Activated naive CD8-positive, alpha-beta T cell treated with anti-CD3 and anti-CD28 coated beads, Interleukin-2, amount 10 ng/mL, durations not matched to agents 7 days and 5 days (primary cell): ENCODE measurements around the gene VAV3. TPM values are rescaled to one million over a fixed set of nuclear protein-coding genes. Genes with fewer than 3 reads are reported as not detected.
A peak's percentile ranks its signal among the peaks of the same experiment; 100 is the strongest.

Experiments used
- ATAC-seq: fragments of 150-1000 bp; cut with Tn5 transposase; one replicate; pipeline ENCODE4 v1.10.0; 2021; ENCODE audit warnings: low read depth, moderate library complexity
- POLR2A ChIA-PET: fragments of 350-600 bp; sonication (Branson Sonifier 250); formaldehyde crosslinking; loops from one replicate; lab custom pipeline; 2021; ENCODE audit warnings: antibody characterized with exemption; lab: Charles Lee
- DNase-seq: peaks from one replicate; pipeline ENCODE4 v3.0.0; 2021
- H3K27ac Mint-ChIP-seq: one replicate; pipeline ENCODE4 v1.8.0; 2022; ENCODE audit warnings: mild to moderate bottlenecking, mixed read lengths
- H3K27me3 Mint-ChIP-seq: one replicate; pipeline ENCODE4 v1.8.0; 2022; ENCODE audit warnings: mild to moderate bottlenecking, moderate library complexity, mixed read lengths
- H3K36me3 Mint-ChIP-seq: one replicate; pipeline ENCODE4 v1.8.0; 2021; ENCODE audit warnings: mild to moderate bottlenecking, mixed read lengths
- H3K4me1 Mint-ChIP-seq: one replicate; pipeline ENCODE4 v1.8.0; 2021; ENCODE audit warnings: mixed read lengths
- H3K4me3 Mint-ChIP-seq: one replicate; pipeline ENCODE4 v1.8.0; 2022; ENCODE audit warnings: mild to moderate bottlenecking, moderate library complexity, mixed read lengths
- H3K9me3 Mint-ChIP-seq: one replicate; pipeline ENCODE4 v1.8.0; 2021; ENCODE audit warnings: mixed read lengths
- total RNA-seq, 2 experiments: library from RNA; stranded (reverse); gene quantifications; one replicate each; pipeline ENCODE4 v1.2.3, GENCODE V29; 2021

Gene VAV3
- total RNA-seq, 2 experiments from 2014 or later = 6.9 to 7.8 TPM

DNA sequence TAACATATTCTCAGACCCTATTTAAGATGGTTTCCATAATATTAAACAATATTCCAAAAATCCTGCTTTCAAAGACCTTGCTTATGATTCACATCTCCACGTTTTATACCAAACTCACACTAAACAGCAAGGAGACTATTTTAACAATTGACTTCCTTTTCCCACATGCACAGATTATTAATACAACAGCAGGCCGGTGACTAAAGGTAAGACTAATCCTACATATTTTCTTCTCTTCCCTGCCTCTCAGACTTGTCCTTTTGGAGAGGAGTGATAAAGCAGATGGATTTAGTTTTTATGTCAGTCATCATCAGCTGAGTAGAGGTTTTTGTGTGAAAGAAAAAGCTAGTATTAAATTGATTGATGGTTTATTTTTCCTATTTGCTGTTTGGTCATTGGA lies 423.6 kb downstream of the VAV3 start:
- Mint-ChIP-seq H3K4me3 (no peak overlapping the region), H3K4me1 (no peaks in the 10 kb centered on the region)
- POLR2A ChIA-PET = no interaction called here

DNA sequence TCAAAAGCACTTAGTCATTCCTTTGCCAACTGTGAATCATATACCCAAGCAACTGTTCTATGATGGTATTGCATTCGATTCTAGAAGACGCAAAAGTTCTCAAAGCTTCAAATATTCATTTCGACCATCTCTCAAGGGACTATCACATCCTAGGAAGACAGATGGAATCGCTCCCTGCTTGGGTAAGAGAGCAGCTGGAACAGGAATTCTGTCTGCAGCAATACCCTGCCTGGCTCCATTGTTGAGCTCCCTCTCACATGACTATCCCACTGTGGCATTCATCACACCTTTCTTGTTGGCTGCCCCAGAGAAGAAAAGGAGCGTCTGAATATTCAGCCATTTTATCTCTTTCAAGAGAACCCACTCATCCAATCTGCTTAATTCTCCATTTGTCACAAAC lies 426.5 kb downstream of the VAV3 start:
- no peak overlapping the region for H3K27ac Mint-ChIP-seq
- peaks cover 4% of the 10 kb centered on the region for H3K27me3 Mint-ChIP-seq
- no peak for ATAC-seq
- DNase-seq = no peak
- H3K4me3 Mint-ChIP-seq = no peak overlapping the region
- no peaks in the 10 kb centered on the region for H3K36me3 Mint-ChIP-seq
- H3K4me1 Mint-ChIP-seq = no peaks in the 10 kb centered on the region
- POLR2A ChIA-PET = no interaction called here
- no peaks in the 10 kb centered on the region for H3K9me3 Mint-ChIP-seq

More for the DNA sequence above, 423.6 kb downstream of the VAV3 start:
- ATAC-seq (no peak), DNase-seq (no peak)
- Mint-ChIP-seq H3K36me3 (no peaks in the 10 kb centered on the region), H3K27me3 (peaks cover 4% of the 10 kb centered on the region), H3K27ac (no peak overlapping the region), H3K9me3 (no peaks in the 10 kb centered on the region)

- H3K4me1 Mint-ChIP-seq = no peaks in the 10 kb centered on the region
- no peaks in the 10 kb centered on the region for H3K27me3 Mint-ChIP-seq
- no peaks in the 10 kb centered on the region for H3K36me3 Mint-ChIP-seq
- POLR2A ChIA-PET = no interaction called here
- no peak for ATAC-seq
- DNase-seq = no peak
- H3K27ac Mint-ChIP-seq = no peak overlapping the region
- no peak overlapping the region for H3K4me3 Mint-ChIP-seq
- H3K9me3 Mint-ChIP-seq = no peaks in the 10 kb centered on the region
Observed at GRCh38 chr1:107536266-107536665, 428.7 kb downstream of the VAV3 start.

DNA sequence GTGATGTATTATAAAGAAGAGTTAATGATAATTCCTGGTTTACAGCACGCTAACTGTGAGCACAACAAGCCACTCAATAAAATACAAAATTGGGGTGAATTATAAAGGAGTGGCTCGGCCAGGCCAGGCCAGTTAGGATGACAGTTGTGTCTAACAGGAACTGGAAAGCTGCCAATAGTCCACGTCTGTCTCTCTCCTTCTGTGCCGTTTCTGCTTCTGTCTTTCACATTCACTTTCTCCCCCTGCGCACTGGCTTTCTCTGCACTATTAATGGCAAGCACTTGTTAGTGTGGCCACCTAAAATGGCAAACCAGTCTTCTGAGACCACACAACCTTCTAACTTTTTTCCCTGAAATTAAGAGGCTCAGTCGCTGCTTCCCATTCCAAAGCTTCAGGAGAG lies 429.9 kb downstream of the VAV3 start:
- Mint-ChIP-seq H3K9me3 (no peaks in the 10 kb centered on the region), H3K4me3 (no peak overlapping the region), H3K27me3 (no peaks in the 10 kb centered on the region), H3K4me1 (no peaks in the 10 kb centered on the region), H3K36me3 (no peaks in the 10 kb centered on the region), H3K27ac (no peak overlapping the region)
- DNase-seq = no peak
- POLR2A ChIA-PET = no interaction called here
- no peak for ATAC-seq

- Mint-ChIP-seq H3K4me1 (no peaks in the 10 kb centered on the region), H3K27me3 (no peaks in the 10 kb centered on the region), H3K9me3 (no peaks in the 10 kb centered on the region), H3K4me3 (no peak overlapping the region), H3K36me3 (no peaks in the 10 kb centered on the region), H3K27ac (no peak overlapping the region)
- POLR2A ChIA-PET = no interaction called here
- DNase-seq = no peak
- ATAC-seq = no peak
Observed at GRCh38 chr1:107534632-107535031, 430.3 kb downstream of the VAV3 start.

GRCh38 chr1:107533436-107533835 lies 431.5 kb downstream of the VAV3 start:
- H3K27ac Mint-ChIP-seq = no peak overlapping the region
- H3K9me3 Mint-ChIP-seq = no peaks in the 10 kb centered on the region
- H3K4me3 Mint-ChIP-seq = no peak overlapping the region
- H3K27me3 Mint-ChIP-seq = no peaks in the 10 kb centered on the region
- POLR2A ChIA-PET = no interaction called here
- ATAC-seq (no peak), DNase-seq (no peak)
- H3K36me3 Mint-ChIP-seq = no peaks in the 10 kb centered on the region
- H3K4me1 Mint-ChIP-seq = no peaks in the 10 kb centered on the region

GRCh38 chr1:107532318-107532717 lies 432.7 kb downstream of the VAV3 start:
- no peaks in the 10 kb centered on the region for H3K9me3 Mint-ChIP-seq
- ATAC-seq (no peak), DNase-seq (no peak)
- H3K4me1 Mint-ChIP-seq = no peaks in the 10 kb centered on the region
- H3K4me3 Mint-ChIP-seq = no peak overlapping the region
- no peaks in the 10 kb centered on the region for H3K27me3 Mint-ChIP-seq
- H3K27ac Mint-ChIP-seq = no peak overlapping the region
- POLR2A ChIA-PET = no interaction called here
- H3K36me3 Mint-ChIP-seq = no peaks in the 10 kb centered on the region

DNA sequence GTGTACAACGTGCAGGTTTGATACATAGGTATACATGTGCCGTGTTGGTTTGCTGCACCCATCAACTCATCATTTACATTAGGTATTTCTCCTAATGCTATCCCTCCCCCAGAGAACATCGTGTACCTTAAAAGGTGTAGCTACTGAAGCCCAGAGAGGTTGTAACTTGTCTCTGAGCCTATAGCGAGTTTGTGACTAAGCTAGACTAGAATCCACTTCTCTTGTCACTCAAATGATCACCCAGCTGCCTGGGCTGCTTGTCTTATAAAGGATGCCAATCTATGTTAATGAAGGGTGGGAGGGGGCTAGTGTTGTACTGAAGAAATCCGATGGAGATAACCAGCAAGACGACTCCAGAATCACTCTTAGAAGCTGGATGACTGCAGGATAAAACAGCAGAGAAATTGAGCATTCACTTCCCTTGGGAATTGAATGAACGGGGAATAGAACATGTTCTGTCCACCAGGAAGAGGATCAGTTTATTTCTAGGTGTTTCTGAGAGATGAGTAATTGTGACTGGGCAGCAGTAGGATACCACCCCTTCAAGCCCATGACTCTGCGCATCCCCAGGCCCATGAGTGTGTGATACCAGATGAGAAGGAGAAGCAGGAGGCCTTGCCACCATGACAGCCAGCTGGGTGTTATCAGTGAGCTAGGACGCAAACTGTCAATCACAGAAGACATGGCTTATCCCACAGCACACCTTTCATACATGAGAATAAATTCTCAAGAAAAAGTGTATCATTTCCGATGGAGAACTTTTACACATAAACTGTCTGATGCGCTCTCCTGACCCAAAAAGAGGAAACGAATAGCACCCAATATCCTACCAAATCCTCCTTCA lies 433.7 kb downstream of the VAV3 start:
- Mint-ChIP-seq H3K9me3 (no peaks in the 10 kb centered on the region), H3K4me1 (no peaks in the 10 kb centered on the region), H3K27me3 (no peaks in the 10 kb centered on the region), H3K4me3 (no peak overlapping the region), H3K36me3 (no peaks in the 10 kb centered on the region), H3K27ac (no peak overlapping the region)
- DNase-seq (no peak), ATAC-seq (no peak)
- POLR2A ChIA-PET = no interaction called here

- Mint-ChIP-seq H3K27ac (no peak overlapping the region), H3K4me1 (no peaks in the 10 kb centered on the region), H3K4me3 (no peak overlapping the region), H3K36me3 (no peaks in the 10 kb centered on the region), H3K27me3 (no peaks in the 10 kb centered on the region), H3K9me3 (no peaks in the 10 kb centered on the region)
- ATAC-seq (no peak), DNase-seq (no peak)
- POLR2A ChIA-PET = no interaction called here
Observed at GRCh38 chr1:107530543-107530942, 434.4 kb downstream of the VAV3 start.

DNA sequence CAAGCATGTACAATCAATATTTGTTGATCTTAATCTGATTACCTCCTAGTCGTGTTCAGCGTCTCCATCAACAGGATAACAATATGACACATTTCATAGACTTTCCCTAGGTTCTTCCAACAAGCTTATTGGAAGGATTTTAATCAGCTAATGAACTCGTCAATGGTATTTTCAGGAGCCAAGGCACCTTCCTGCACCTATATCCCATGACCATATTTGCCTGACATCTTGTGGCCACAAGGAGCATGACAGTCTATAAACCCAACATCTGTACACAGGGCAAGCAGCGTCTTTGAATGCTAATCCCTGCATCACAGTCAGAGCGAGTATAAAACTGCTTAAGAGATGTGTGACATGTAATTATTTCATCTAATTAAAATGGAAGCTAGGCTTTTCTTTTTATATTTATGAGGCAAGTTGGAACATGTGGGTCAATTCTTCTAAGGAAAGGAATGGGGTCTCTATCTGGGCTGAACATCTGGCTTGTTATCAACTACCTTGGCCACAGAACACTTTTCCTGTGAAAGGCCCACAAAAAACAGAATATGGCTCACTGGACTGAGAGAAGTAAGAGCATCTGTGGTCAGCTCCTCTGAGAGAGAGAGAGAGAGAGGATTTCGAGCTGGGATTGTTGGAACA lies 435.4 kb downstream of the VAV3 start:
- POLR2A ChIA-PET = no interaction called here
- no peaks in the 10 kb centered on the region for H3K27me3 Mint-ChIP-seq
- ATAC-seq (peak; percentile 68), DNase-seq (no peak)
- H3K27ac Mint-ChIP-seq = no peak overlapping the region
- H3K36me3 Mint-ChIP-seq = no peaks in the 10 kb centered on the region
- no peak overlapping the region for H3K4me3 Mint-ChIP-seq
- no peaks in the 10 kb centered on the region for H3K9me3 Mint-ChIP-seq
- H3K4me1 Mint-ChIP-seq = peaks cover 7% of the 10 kb centered on the region

- POLR2A ChIA-PET = no interaction called here
- no peak overlapping the region for H3K27ac Mint-ChIP-seq
- H3K4me1 Mint-ChIP-seq = peaks cover 7% of the 10 kb centered on the region
- no peak overlapping the region for H3K4me3 Mint-ChIP-seq
- no peaks in the 10 kb centered on the region for H3K36me3 Mint-ChIP-seq
- DNase-seq = no peak
- no peaks in the 10 kb centered on the region for H3K27me3 Mint-ChIP-seq
- no peaks in the 10 kb centered on the region for H3K9me3 Mint-ChIP-seq
- ATAC-seq = no peak
Observed at GRCh38 chr1:107526524-107527198, 438.3 kb downstream of the VAV3 start.

- Mint-ChIP-seq H3K27ac (no peak overlapping the region), H3K36me3 (no peaks in the 10 kb centered on the region), H3K9me3 (no peaks in the 10 kb centered on the region), H3K27me3 (no peaks in the 10 kb centered on the region), H3K4me3 (no peak overlapping the region), H3K4me1 (peaks cover 7% of the 10 kb centered on the region)
- DNase-seq (no peak), ATAC-seq (no peak)
- POLR2A ChIA-PET = no interaction called here
Observed at GRCh38 chr1:107525961-107526360, 439.0 kb downstream of the VAV3 start.

DNA sequence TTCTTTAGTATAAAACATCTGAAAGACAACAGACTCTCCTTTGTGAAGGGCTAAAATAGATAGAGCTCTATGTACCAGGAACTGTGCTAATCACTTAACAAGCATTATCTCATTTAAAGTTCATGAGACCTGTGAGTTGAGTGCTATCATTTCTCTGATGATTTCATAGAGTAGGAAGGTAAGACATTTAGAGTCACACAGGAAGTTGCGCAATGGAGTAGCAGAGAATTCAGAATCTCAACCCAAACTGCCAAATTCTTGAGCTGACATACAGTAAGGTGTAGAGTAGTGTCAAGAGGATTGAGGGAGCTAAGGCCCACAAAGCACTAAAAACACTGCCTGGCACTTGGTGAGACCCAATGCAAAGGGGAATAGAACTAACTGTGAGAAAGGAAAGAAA lies 439.8 kb downstream of the VAV3 start:
- DNase-seq = no peak
- POLR2A ChIA-PET = no interaction called here
- Mint-ChIP-seq H3K4me3 (no peak overlapping the region), H3K9me3 (no peaks in the 10 kb centered on the region), H3K27me3 (no peaks in the 10 kb centered on the region), H3K27ac (no peak overlapping the region), H3K4me1 (peaks cover 7% of the 10 kb centered on the region), H3K36me3 (no peaks in the 10 kb centered on the region)
- peak; percentile 36 for ATAC-seq

DNA sequence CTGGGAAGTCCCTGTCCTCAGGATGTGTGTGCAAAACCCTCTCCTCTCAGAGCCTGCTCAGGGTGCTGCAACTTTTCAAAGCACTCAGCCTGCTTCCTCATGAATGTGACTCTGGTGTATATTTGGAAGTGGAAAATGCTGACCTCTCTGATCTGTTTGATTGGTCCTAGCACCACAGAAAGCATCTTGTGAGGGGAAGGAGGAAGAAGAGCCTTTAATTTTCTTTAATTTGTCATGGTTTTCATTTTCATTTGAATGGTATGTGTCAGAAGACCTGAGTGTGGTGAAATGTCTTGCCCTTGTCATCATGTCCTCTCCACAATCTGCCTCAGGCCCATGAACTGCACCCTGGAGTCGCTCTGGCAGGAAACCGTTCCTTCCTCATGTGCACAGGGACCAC lies 440.7 kb downstream of the VAV3 start:
- Mint-ChIP-seq H3K4me1 (peaks cover 7% of the 10 kb centered on the region), H3K27ac (no peak overlapping the region), H3K9me3 (no peaks in the 10 kb centered on the region), H3K36me3 (no peaks in the 10 kb centered on the region), H3K27me3 (no peaks in the 10 kb centered on the region), H3K4me3 (no peak overlapping the region)
- ATAC-seq (no peak), DNase-seq (no peak)
- POLR2A ChIA-PET = interaction anchor here (0.5 kb wide), 1 partner anchor 11 kb away, joined by 4 read pairs; no protein-coding TSS in a partner anchor
